NT2/D1 (cell line): ENCODE results near the gene ANKRD9.

ENCODE experiments used
- SUZ12 ChIP-seq: IDR thresholded peaks from 2 replicates; pipeline ENCODE4 v1.6.1; 2011; ENCODE audit not compliant: insufficient read length, insufficient read depth; ENCODE audit errors: extremely low read depth
- YY1 ChIP-seq: IDR thresholded peaks from 2 replicates; pipeline ENCODE4 v1.6.1; 2011; ENCODE audit not compliant: insufficient read length, insufficient read depth
- ZNF274 ChIP-seq: IDR thresholded peaks from 2 replicates; pipeline ENCODE4 v1.6.1; 2011; ENCODE audit warnings: mild to moderate bottlenecking, low read depth, low read length

- TF ChIP-seq YY1 (no peak), ZNF274 (no peak), SUZ12 (no peak)
Observed at GRCh38 chr14:102509746-102510615, at the start of gene ANKRD9.
